ENCODE data around the gene CYLD. TPM values are rescaled to one million over a fixed set of nuclear protein-coding genes. Genes with fewer than 3 reads are reported as not detected.

The CYLD gene
- total and polyA plus RNA-seq, 2 experiments from 2014 or later = 6.9 to 30.9 TPM

- TF ChIP-seq ZNF462 (CRISPR knock-in tag; IDR thresholded peaks at IDR 0.05) (no peak), CREB1 (CRISPR knock-in tag; IDR thresholded peaks at IDR 0.05; ENCODE audit: low read depth) (no peak), ZNF114 (CRISPR knock-in tag; IDR thresholded peaks at IDR 0.05) (no peak), ZNF331 (CRISPR knock-in tag; IDR thresholded peaks at IDR 0.05; ENCODE audit: low read depth) (no peak), JUNB (IDR thresholded peaks at IDR 0.05; ENCODE audit: unreplicated experiment) (no peak), REST (IDR thresholded peaks at IDR 0.05; ENCODE audit: unreplicated experiment) (no peak), CTCF (conservative IDR thresholded peaks at IDR 0.05; ENCODE audit: low read depth in 2 of 2) (no peak), POLR2AphosphoS5 (IDR thresholded peaks at IDR 0.05; ENCODE audit: low read depth) (no peak)
Observed at GRCh38 chr16:50763211-50763610, 21.3 kb downstream of the CYLD start (continued).

Data from GM23338 (cell line).